GM21576 (cell line): ENCODE data around the gene ARHGAP32.

Source experiments
- ATAC-seq: cut with Tn5 transposase; IDR thresholded peaks from one replicate; pipeline ENCODE4 v1.9.1; 2021; ENCODE audit warnings: mild to moderate bottlenecking, moderate library complexity; ENCODE audit not compliant: unreplicated experiment

ARHGAP32 gene

DNA sequence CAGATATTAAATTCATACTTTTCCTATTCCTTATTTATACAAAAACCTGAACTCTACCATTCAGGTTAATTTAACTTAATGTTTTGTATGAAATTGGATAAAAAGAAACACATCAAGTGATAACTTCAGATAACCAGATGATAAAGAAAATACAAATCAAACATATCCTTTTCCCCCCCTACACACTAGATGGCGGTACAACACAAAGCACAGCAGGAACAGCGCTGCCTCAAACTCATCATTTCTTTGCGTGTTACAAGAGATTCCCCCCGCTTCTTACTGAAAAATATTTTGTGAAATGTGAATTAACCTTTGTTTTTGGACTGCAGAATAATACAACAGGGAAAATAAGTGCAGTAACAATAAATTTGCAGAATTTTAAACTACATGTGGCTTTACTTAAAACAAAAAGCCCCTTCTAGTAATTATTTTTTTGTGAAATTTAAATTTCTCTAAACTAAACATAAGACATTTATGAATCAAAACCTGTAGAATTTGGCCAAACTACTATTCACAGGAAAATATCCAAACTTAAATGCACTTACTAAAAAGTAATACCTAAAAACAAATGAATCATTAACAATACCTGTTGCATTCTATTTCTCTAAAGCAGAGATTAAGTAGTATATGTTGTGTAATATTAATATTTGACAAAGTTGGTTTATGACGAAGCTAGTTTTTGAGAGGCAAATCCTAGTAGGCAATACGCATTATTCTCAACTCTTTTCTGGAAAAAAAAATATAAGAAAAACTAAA, 74.4 kb downstream of the ARHGAP32 start:
- peak; percentile 77 for ATAC-seq

GRCh38 chr11:129115652-129116586, 76.2 kb downstream of the ARHGAP32 start:
- ATAC-seq = no peak

- ATAC-seq = no peak
These were observed 82.4 kb downstream of the ARHGAP32 start for GRCh38 chr11:129109701-129110100.

- no peak for ATAC-seq
These were observed 85.3 kb downstream of the ARHGAP32 start for GRCh38 chr11:129106788-129107187.

DNA sequence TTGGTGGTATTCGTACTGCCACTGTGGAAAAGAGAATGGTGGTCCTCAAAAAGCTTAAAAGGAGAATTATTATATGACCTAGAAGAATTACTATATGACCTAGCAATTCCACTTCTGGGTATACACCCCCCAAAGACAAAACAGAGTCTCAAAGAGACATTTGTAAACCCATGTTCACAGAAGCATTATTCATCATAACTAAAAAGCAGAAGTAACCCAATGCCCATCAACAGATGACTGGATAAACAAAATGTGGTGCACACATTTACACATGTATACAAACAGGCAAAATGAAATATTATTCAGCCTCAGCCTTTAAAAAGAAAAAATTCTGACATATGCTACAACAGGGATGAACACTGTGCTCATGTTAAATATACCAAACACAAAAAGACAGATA, 89.4 kb downstream of the ARHGAP32 start:
- ATAC-seq = no peak

- ATAC-seq = no peak
These were observed 89.9 kb downstream of the ARHGAP32 start for GRCh38 chr11:129102225-129102624.

GRCh38 chr11:129093283-129093682, 98.8 kb downstream of the ARHGAP32 start:
- no peak for ATAC-seq

GRCh38 chr11:129090056-129090455, 102.1 kb downstream of the ARHGAP32 start:
- ATAC-seq = no peak

DNA sequence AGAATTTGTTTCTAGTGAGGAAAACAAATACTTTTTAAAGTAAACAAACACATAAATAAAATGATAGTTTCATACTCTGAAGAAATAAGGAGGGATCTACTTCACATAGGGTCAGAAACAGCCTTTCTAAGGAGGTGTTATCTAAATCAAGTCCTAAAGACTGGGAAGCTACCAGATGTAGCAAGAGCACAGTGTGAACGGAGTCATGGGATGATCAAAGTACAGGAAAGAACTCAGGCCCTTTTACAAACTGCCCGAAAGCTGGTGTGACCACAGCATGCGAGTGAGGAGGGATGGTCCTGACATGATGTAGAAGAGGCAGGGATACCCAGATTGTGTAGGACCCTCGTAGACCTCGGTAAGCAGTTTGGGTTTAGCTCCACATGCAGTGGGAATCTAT, 102.8 kb downstream of the ARHGAP32 start:
- no peak for ATAC-seq

DNA sequence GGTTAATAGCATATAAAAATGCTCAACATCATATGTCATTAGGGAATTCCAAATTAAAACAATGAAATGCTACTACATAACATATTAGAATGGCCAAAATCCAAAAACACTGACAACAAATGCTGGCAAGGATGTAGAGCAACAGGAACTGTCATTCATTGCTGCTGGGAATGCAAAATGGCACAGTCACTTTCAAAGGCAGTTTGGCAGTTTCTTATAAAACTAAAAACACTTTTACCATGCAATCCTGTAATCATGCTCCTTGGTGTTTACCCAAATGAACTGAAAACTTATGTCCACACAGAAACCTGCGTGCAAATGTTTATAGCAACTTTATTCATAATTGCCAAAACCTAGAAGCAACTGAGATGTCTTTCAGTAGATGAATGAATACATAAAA, 105.1 kb downstream of the ARHGAP32 start:
- no peak for ATAC-seq

DNA sequence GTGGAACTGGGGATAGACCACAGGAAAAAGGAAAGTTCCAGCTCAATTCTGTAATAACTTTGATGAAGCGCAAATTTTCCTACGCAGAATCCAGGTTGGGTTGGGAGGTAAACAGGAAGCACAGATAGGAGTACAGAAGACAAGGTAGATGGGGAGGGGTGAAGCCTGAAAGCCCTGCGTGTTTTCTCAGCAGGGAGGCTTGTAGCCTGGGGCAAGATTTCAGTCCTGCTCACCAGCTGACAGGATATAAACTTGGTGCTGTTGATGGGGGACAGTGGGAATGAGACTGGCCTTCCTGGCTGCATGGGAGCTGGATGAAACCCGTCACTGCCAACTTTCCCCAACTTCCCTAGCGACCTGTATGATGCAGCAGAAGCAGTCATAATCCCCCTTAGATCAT, 114.9 kb downstream of the ARHGAP32 start:
- ATAC-seq = no peak

DNA sequence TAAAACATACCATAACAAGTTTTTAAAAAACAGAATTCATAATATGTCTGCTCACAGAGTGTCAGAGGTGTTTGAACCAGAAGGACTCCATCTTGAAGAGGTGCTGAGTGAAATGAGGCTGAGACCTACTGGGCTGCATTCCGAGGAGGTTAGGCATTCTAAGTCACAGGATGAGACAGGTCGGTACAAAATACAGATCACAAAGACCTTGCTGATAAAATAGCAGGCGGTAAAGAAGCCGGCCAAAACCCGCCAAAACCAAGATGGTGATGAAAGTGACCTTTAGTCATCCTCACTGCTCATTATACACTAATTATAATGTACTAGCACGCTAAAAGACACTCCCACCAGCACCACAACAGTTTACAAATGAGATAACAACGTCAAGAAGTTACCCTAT, 116.4 kb downstream of the ARHGAP32 start:
- no peak for ATAC-seq

GRCh38 chr11:129067454-129067853, 124.7 kb downstream of the ARHGAP32 start:
- ATAC-seq = no peak

- ATAC-seq = no peak
These were observed 125.9 kb downstream of the ARHGAP32 start for GRCh38 chr11:129066229-129066628.

DNA sequence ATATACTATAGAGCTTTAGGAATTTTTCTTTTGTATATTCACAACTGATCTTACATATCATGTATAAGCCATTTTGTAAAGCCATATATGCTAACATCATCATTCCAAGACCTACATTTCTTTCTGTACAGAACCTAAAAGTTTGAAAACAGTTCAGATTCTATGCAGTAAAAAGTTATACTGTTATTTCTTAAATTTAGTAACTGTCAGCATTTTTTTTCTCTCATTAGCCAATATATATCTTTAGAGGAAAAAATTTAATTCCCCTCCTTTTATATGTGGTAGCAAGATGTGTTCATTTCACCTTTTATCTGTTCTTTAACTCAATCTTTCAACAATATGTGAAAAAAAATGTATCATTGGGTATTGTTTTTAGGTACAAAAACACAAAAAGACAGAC, 129.0 kb downstream of the ARHGAP32 start:
- ATAC-seq = no peak

DNA sequence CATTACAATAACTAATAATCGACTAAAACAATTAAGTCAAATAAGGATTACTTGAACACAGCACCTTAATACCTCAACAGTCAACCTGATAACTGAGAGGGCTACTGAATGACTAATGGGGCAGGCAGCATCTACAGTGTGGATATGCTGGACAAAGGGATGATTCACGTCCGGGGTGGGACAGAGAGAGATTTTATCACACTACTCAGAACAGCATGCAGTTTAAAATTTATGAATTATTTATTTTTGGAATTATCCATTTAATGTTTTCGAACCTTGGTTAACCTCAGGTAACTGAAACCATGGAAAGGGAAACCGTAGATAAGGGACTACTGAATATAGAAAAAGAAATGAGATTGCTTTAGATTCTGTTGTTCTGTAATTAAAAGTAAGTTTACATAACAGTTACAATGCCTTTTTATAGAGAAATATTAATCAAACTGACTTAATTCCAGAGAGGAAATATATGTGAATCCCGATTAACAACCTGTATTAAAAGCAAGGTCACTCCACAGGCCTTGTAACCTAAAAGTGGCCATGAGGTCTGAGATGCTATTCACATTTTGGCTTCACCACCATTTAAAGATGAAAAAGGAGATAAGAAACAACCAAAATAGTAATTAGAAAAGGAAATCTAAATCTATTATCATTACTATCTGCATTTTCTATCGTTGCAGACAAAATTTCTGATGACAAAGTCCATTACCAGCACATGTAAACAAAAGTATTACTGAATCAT, 130.5 kb downstream of the ARHGAP32 start:
- no peak for ATAC-seq

GRCh38 chr11:129056916-129057315, 135.2 kb downstream of the ARHGAP32 start:
- ATAC-seq = no peak

DNA sequence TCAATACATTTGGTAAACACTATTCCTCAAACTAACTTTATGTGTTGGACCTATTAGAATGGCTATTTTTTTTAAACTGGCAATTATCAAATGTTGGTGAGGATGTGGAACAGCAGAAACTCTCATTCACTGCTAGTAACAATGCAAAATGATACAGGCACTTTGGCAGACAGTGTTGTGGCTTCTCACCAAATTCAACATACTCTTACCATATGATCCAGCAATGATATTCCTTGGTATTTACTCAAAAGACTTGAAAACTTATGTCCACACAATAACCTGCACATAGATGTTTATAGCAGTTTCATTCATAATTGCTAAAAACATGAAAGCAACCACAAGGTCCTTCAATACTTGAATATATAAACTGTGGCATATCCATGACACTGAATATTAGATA, 136.9 kb downstream of the ARHGAP32 start:
- ATAC-seq = no peak

DNA sequence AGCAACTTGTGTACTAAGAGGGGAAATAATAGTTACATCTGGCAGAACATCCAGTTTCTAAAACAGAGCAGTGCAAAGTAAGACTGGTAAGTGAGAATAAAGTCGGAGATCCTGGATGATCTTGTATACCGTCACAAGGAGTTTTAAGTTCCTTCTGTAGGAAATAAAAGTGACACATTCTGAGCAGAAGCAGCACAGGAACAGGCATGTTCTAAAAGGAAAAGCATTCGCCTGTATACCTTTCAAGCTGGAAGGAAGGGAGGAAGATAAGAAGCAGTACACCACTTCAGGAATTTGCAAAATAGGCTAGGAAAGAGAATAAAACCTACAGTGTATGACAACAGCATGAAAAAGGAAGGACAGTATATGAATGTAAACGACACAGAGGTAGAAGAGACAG, 143.2 kb downstream of the ARHGAP32 start:
- ATAC-seq = no peak

DNA sequence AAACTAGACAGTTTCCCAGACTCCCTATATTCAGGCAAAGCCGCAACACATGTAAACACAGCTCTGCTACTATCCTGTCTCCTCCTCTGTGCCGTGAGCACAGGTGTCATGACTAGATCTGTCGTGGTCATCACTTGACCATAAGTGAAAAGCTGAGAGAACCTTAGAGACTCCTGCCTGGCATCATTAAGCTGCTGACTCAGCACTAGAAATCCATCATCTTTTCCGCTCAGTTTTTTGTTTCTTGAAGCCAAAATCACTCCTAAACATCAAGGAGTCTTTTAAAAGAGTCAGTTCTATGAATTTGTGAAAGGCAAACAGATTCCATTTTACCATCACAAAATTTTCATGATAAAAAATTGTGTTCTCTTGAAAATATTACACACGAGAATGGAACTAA, 147.0 kb downstream of the ARHGAP32 start:
- ATAC-seq = no peak

DNA sequence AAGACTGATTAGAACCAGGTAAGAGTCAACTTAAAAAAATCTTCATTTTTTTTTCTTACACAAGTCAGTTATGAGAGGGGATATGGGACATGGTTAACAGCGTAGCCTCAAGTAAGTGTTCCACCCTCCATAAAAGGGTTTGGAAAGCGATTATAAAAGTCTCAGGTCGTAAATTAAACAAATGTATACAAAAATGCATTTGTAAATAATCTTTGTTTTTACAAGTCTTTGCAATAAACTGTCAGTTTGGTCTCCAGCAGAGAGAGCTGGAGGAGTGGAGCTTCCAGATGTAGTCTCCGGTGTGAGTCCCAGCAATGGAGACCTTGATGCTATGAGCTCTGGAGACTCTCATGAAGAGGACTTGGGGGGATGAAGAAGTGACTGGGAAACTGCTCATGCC, 149.6 kb downstream of the ARHGAP32 start:
- ATAC-seq = no peak
